Astrocyte (in vitro differentiated cells and primary cell): ENCODE results near the gene POU5F2. TPM values are rescaled to one million over a fixed set of nuclear protein-coding genes. Genes with fewer than 3 reads are reported as not detected.

ENCODE experiments used
- DNase-seq: peaks from one replicate; pipeline ENCODE4 v3.0.0-alpha.2; 2010; ENCODE audit warnings: low read depth
- FAIRE-seq: peaks from 2 replicates; lab custom pipeline; 2011; peaks lifted over from hg19 to GRCh38; lab: Jason Lieb, UNC
- H2AFZ ChIP-seq: 2 replicates; pipeline ENCODE4 v1.6.0; 2012; ENCODE audit warnings: low read depth, low read length, inconsistent platforms
- H3K27ac ChIP-seq: 2 replicates; pipeline ENCODE4 v1.5.1; 2011; ENCODE audit warnings: low read depth, low read length, inconsistent platforms
- H3K27me3 ChIP-seq: 2 replicates; pipeline ENCODE4 v1.6.0; 2011; ENCODE audit warnings: low read length, inconsistent platforms; ENCODE audit not compliant: insufficient read depth
- H3K36me3 ChIP-seq: 2 replicates; pipeline ENCODE4 v1.5.1; 2011; ENCODE audit warnings: low read length, inconsistent platforms; ENCODE audit not compliant: insufficient read depth
- H3K4me1 ChIP-seq: 2 replicates; pipeline ENCODE4 v1.5.1; 2011; ENCODE audit warnings: low read length, inconsistent platforms; ENCODE audit not compliant: insufficient read depth
- H3K4me2 ChIP-seq: 2 replicates; pipeline ENCODE4 v1.6.0; 2012; ENCODE audit warnings: low read length, inconsistent platforms
- H3K4me3 ChIP-seq: 2 replicates; pipeline ENCODE4 v1.5.1; 2011; ENCODE audit warnings: low read depth, mild to moderate bottlenecking, low read length, inconsistent platforms; ENCODE audit not compliant: insufficient read depth
- H3K79me2 ChIP-seq: 2 replicates; pipeline ENCODE4 v1.6.0; 2012; ENCODE audit warnings: mild to moderate bottlenecking, low read length, inconsistent platforms; ENCODE audit not compliant: insufficient read depth
- H3K9ac ChIP-seq: 2 replicates; pipeline ENCODE4 v1.6.0; 2012; ENCODE audit warnings: mild to moderate bottlenecking, low read length, inconsistent platforms
- H3K9me3 ChIP-seq: 2 replicates; pipeline ENCODE4 v1.5.1; 2012; ENCODE audit warnings: low read depth, mild to moderate bottlenecking, low read length, inconsistent platforms; ENCODE audit not compliant: insufficient read depth
- H4K20me1 ChIP-seq: 2 replicates; pipeline ENCODE4 v1.6.0; 2012; ENCODE audit warnings: low read length, inconsistent platforms; ENCODE audit not compliant: insufficient read depth
- H3K27ac Mint-ChIP-seq: one replicate; pipeline ENCODE4 v1.8.0; 2021; ENCODE audit warnings: mild to moderate bottlenecking, mixed read lengths; ENCODE audit not compliant: unreplicated experiment
- H3K27me3 Mint-ChIP-seq: one replicate; pipeline ENCODE4 v1.8.0; 2021; ENCODE audit warnings: low read depth, mixed read lengths; ENCODE audit not compliant: unreplicated experiment
- H3K36me3 Mint-ChIP-seq: one replicate; pipeline ENCODE4 v1.8.0; 2021; ENCODE audit warnings: low read depth, mixed read lengths; ENCODE audit not compliant: unreplicated experiment
- H3K4me1 Mint-ChIP-seq: one replicate; pipeline ENCODE4 v1.8.0; 2021; ENCODE audit warnings: low read depth, mixed read lengths; ENCODE audit not compliant: unreplicated experiment
- H3K4me3 Mint-ChIP-seq: one replicate; pipeline ENCODE4 v1.8.0; 2021; ENCODE audit warnings: mild to moderate bottlenecking, moderate library complexity, mixed read lengths; ENCODE audit not compliant: unreplicated experiment
- H3K9me3 Mint-ChIP-seq: one replicate; pipeline ENCODE4 v1.8.0; 2021; ENCODE audit warnings: mild to moderate bottlenecking, mixed read lengths; ENCODE audit not compliant: unreplicated experiment
- CTCF ChIP-seq: IDR thresholded peaks from 2 replicates; pipeline ENCODE4 v1.5.1; 2011; ENCODE audit warnings: low read depth, mild to moderate bottlenecking, inconsistent platforms, low read length, moderate library complexity; ENCODE audit not compliant: insufficient read depth
- EZH2 ChIP-seq: IDR thresholded peaks from 2 replicates; pipeline ENCODE4 v1.6.1; 2012; ENCODE audit warnings: mild to moderate bottlenecking, low read length, inconsistent platforms; ENCODE audit not compliant: insufficient read depth
- total RNA-seq: library from RNA; stranded (reverse); gene quantifications from 2 replicates; pipeline ENCODE4 v1.2.1, GENCODE V29; 2021

The POU5F2 gene
- total RNA-seq, 1 donor from 2014 or later, result 0.54 TPM

GRCh38 chr5:93789173-93790067 is 48.0 kb upstream of the POU5F2 start:
- Histone ChIP-seq H3K4me2 (no peak overlapping the region), H3K4me1 (no peaks in the 10 kb centered on the region), H3K36me3 (no peaks in the 10 kb centered on the region), H3K27ac (no peak overlapping the region), H3K9ac (no peak overlapping the region), H3K79me2 (no peaks in the 10 kb centered on the region), H4K20me1 (no peaks in the 10 kb centered on the region), H3K9me3 (no peaks in the 10 kb centered on the region), H3K27me3 (no peaks in the 10 kb centered on the region), H2AFZ (no peak overlapping the region), H3K4me3 (no peak overlapping the region)
- H3K9me3 Mint-ChIP-seq, result no peaks in the 10 kb centered on the region
- peaks cover 3% of the 10 kb centered on the region for H3K4me1 Mint-ChIP-seq
- H3K27ac Mint-ChIP-seq, result no peak overlapping the region
- TF ChIP-seq EZH2 (no peak), CTCF (no peak)
- FAIRE-seq (peak; percentile 55), DNase-seq (peak; percentile 82)
- H3K27me3 Mint-ChIP-seq, result no peaks in the 10 kb centered on the region
- no peaks in the 10 kb centered on the region for H3K36me3 Mint-ChIP-seq
- no peak overlapping the region for H3K4me3 Mint-ChIP-seq

GRCh38 chr5:93787598-93787997 is 46.2 kb upstream of the POU5F2 start:
- Histone ChIP-seq H4K20me1 (no peaks in the 10 kb centered on the region), H3K36me3 (no peaks in the 10 kb centered on the region), H2AFZ (no peak overlapping the region), H3K9me3 (no peaks in the 10 kb centered on the region), H3K9ac (no peak overlapping the region), H3K4me1 (no peaks in the 10 kb centered on the region), H3K27ac (no peak overlapping the region), H3K4me2 (no peak overlapping the region), H3K4me3 (no peak overlapping the region), H3K79me2 (no peaks in the 10 kb centered on the region), H3K27me3 (no peaks in the 10 kb centered on the region)
- no peak overlapping the region for H3K4me3 Mint-ChIP-seq
- FAIRE-seq, result no peak
- H3K27me3 Mint-ChIP-seq, result no peaks in the 10 kb centered on the region
- no peak overlapping the region for H3K27ac Mint-ChIP-seq
- no peak for TF ChIP-seq CTCF
- no peak for TF ChIP-seq EZH2
- no peaks in the 10 kb centered on the region for H3K9me3 Mint-ChIP-seq
- H3K36me3 Mint-ChIP-seq, result no peaks in the 10 kb centered on the region
- H3K4me1 Mint-ChIP-seq, result peaks cover 3% of the 10 kb centered on the region
- no peak for DNase-seq

GRCh38 chr5:93785475-93785874 is 44.1 kb upstream of the POU5F2 start:
- Histone ChIP-seq H2AFZ (no peak overlapping the region), H3K27me3 (no peaks in the 10 kb centered on the region), H3K27ac (no peak overlapping the region), H3K9me3 (no peaks in the 10 kb centered on the region), H3K79me2 (no peaks in the 10 kb centered on the region), H3K4me2 (no peak overlapping the region), H3K9ac (no peak overlapping the region), H4K20me1 (no peaks in the 10 kb centered on the region), H3K36me3 (no peaks in the 10 kb centered on the region), H3K4me1 (no peaks in the 10 kb centered on the region), H3K4me3 (no peak overlapping the region)
- Mint-ChIP-seq H3K27ac (no peak overlapping the region), H3K4me3 (no peak overlapping the region), H3K36me3 (no peaks in the 10 kb centered on the region), H3K4me1 (peaks cover 3% of the 10 kb centered on the region), H3K27me3 (no peaks in the 10 kb centered on the region), H3K9me3 (no peaks in the 10 kb centered on the region)
- FAIRE-seq (no peak), DNase-seq (no peak)
- TF ChIP-seq CTCF (no peak), EZH2 (no peak)
